Stimulated activated naive CD8-positive, alpha-beta T cell treated with anti-CD3 and anti-CD28 coated beads, Interleukin-15, Interleukin-2, amounts not matched to agents 100 ng/mL and 50 ng/mL, for 24 hours (primary cell): Measurements from ENCODE around the gene MAP3K21.

Experiments used
- H3K27ac Mint-ChIP-seq: one replicate; pipeline ENCODE4 v1.8.0; 2021; ENCODE audit warnings: mild to moderate bottlenecking, mixed read lengths
- H3K27me3 Mint-ChIP-seq: one replicate; pipeline ENCODE4 v1.8.0; 2021; ENCODE audit warnings: mixed read lengths
- H3K36me3 Mint-ChIP-seq: one replicate; pipeline ENCODE4 v1.8.0; 2021; ENCODE audit warnings: low read depth, mixed read lengths
- H3K4me1 Mint-ChIP-seq: one replicate; pipeline ENCODE4 v1.8.0; 2021; ENCODE audit warnings: low read depth, mixed read lengths
- H3K4me3 Mint-ChIP-seq: one replicate; pipeline ENCODE4 v1.8.0; 2021; ENCODE audit warnings: mild to moderate bottlenecking, mixed read lengths
- H3K9me3 Mint-ChIP-seq: one replicate; pipeline ENCODE4 v1.8.0; 2021; ENCODE audit warnings: mixed read lengths

The MAP3K21 gene

GRCh38 chr1:233361876-233362275, 34.4 kb downstream of the MAP3K21 start:
- Mint-ChIP-seq H3K4me3 (no peak overlapping the region), H3K27me3 (peaks cover 4% of the 10 kb centered on the region), H3K4me1 (peaks cover 10% of the 10 kb centered on the region), H3K9me3 (no peaks in the 10 kb centered on the region), H3K27ac (no peak overlapping the region), H3K36me3 (no peaks in the 10 kb centered on the region)

DNA sequence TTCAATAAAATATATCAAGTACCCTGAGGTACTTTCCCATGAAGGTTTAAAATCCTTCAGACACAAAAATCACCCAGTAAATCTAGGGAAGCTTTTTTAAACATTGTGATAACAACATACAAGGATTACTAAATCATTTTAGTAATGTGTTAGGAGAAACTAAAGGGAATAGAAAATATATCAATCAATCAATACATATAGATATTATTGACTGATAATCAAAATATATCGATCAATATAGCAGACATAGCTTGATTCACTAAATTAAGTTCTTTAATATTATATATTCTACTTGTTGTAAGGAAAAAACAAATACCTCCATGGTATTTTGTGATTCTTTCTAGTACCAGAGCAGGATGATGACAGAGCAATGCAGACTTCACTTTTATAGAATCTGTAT, 35.2 kb downstream of the MAP3K21 start:
- Mint-ChIP-seq H3K27me3 (peaks cover 4% of the 10 kb centered on the region), H3K27ac (no peak overlapping the region), H3K4me1 (peaks cover 5% of the 10 kb centered on the region), H3K36me3 (no peaks in the 10 kb centered on the region), H3K9me3 (no peaks in the 10 kb centered on the region), H3K4me3 (no peak overlapping the region)

GRCh38 chr1:233364026-233364425, 36.5 kb downstream of the MAP3K21 start:
- Mint-ChIP-seq H3K36me3 (no peaks in the 10 kb centered on the region), H3K4me3 (no peak overlapping the region)

GRCh38 chr1:233364695-233365539, 37.4 kb downstream of the MAP3K21 start:
- Mint-ChIP-seq H3K4me1 (no peaks in the 10 kb centered on the region), H3K36me3 (no peaks in the 10 kb centered on the region), H3K27ac (no peak overlapping the region), H3K9me3 (no peaks in the 10 kb centered on the region), H3K4me3 (no peak overlapping the region), H3K27me3 (peaks cover 4% of the 10 kb centered on the region)

More at GRCh38 chr1:233364026-233364425, 36.5 kb downstream of the MAP3K21 start:
- H3K27ac Mint-ChIP-seq = no peak overlapping the region
- no peaks in the 10 kb centered on the region for H3K4me1 Mint-ChIP-seq
- H3K27me3 Mint-ChIP-seq = peaks cover 4% of the 10 kb centered on the region
- H3K9me3 Mint-ChIP-seq = no peaks in the 10 kb centered on the region

DNA sequence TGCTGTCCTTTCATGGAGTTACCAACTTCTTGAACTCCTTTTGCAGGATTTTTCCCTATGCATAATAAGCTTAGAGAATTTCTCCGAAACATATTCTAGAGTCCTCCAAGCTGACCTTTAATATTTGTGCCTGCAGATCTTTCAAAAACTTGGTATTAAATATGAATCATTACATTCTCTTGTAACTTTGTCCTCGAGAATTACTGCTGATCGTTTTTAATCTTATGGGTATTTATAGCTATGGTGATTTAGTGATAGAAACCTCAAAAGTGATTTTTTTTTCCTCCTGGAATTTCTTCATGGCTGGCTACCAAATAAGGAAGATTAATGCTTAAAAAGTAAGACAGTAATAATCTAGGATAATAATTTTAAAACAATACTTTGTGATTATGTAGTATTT, 39.1 kb downstream of the MAP3K21 start:
- peaks cover 1% of the 10 kb centered on the region for H3K27me3 Mint-ChIP-seq
- no peaks in the 10 kb centered on the region for H3K9me3 Mint-ChIP-seq
- H3K4me3 Mint-ChIP-seq = no peak overlapping the region
- H3K4me1 Mint-ChIP-seq = no peaks in the 10 kb centered on the region
- H3K27ac Mint-ChIP-seq = no peak overlapping the region
- H3K36me3 Mint-ChIP-seq = no peaks in the 10 kb centered on the region

- no peaks in the 10 kb centered on the region for H3K9me3 Mint-ChIP-seq
- no peak overlapping the region for H3K4me3 Mint-ChIP-seq
- no peaks in the 10 kb centered on the region for H3K36me3 Mint-ChIP-seq
- H3K27me3 Mint-ChIP-seq = no peaks in the 10 kb centered on the region
- no peak overlapping the region for H3K27ac Mint-ChIP-seq
- H3K4me1 Mint-ChIP-seq = no peaks in the 10 kb centered on the region
These were observed 39.7 kb downstream of the MAP3K21 start for GRCh38 chr1:233367057-233367803.

DNA sequence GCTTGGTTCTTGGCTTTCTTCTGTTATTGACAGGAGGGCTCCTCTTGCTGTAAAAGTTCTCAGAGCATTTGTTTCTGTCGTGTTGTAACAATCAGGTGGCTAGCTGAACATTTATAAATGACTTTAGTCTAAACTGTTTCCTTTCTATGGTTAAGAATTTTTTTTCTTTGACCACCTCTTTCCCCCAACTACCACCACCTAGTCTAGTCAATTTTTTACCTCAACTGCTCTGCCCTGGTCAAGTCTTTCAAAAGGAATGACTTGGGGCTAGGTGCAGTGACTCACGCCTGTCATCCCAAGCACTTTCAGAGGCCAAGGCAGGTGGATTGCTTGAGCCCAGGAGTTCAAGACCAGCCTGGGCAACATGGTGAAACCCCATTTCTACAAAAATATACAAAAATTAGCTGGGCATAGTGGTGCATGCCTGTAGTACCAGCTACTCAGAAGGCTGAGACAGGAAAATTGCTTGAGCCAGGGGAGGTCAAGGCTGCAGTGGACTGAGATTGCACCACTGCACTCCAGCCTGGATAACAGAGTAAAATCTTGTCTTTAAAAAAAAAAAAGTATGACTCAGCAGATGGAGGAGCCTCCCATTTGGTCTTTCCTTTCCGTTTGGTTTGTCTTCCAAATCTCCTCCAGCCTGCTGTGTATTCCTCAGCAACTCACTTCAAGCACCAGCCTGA, 40.7 kb downstream of the MAP3K21 start:
- Mint-ChIP-seq H3K27ac (no peak overlapping the region), H3K4me1 (no peaks in the 10 kb centered on the region), H3K4me3 (no peak overlapping the region), H3K27me3 (no peaks in the 10 kb centered on the region), H3K36me3 (no peaks in the 10 kb centered on the region), H3K9me3 (no peaks in the 10 kb centered on the region)

DNA sequence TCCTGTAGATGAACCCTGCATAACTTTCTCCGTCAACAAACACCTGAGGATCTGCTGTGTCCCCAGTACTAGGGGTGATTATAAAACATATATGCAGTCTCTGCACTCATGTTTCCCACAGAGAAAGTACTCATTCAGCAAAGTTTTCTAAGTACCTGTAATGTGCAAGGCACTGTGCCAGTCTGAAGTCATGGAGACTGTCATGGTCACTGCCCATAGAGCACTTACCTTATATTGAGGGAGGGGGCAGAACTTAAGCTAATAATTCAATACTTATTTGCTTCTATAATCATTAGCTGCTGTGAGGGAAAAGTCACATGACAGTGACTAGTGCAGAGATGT, 41.2 kb downstream of the MAP3K21 start:
- Mint-ChIP-seq H3K27me3 (no peaks in the 10 kb centered on the region), H3K4me3 (no peak overlapping the region), H3K9me3 (no peaks in the 10 kb centered on the region), H3K27ac (no peak overlapping the region), H3K36me3 (no peaks in the 10 kb centered on the region), H3K4me1 (no peaks in the 10 kb centered on the region)

- H3K36me3 Mint-ChIP-seq = no peaks in the 10 kb centered on the region
- H3K4me3 Mint-ChIP-seq = no peak overlapping the region
- H3K27me3 Mint-ChIP-seq = no peaks in the 10 kb centered on the region
- no peaks in the 10 kb centered on the region for H3K4me1 Mint-ChIP-seq
- no peaks in the 10 kb centered on the region for H3K9me3 Mint-ChIP-seq
- H3K27ac Mint-ChIP-seq = no peak overlapping the region
These were observed 44.9 kb downstream of the MAP3K21 start for GRCh38 chr1:233372218-233373120.

DNA sequence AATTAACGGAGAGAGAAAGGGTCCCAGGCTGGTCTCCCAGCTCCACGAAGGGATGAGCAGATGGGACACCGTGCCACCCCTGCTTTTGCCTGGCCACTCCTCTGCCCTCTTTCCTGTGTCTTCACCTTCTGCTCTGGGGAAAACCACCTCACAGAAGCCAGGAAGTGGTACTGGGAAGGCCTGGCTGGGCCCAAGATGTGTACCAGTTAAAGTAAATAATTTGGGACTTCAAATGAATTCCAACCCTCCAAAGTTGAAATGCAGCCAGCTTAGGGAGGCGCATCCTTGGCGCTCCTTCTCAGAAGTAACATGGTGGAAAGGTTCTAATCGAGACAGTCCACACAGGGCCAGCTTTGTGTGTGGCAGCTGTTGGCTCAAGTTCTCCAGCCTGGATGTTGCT, 45.7 kb downstream of the MAP3K21 start:
- Mint-ChIP-seq H3K4me3 (no peak overlapping the region), H3K27ac (no peak overlapping the region), H3K36me3 (no peaks in the 10 kb centered on the region), H3K4me1 (no peaks in the 10 kb centered on the region), H3K9me3 (no peaks in the 10 kb centered on the region), H3K27me3 (no peaks in the 10 kb centered on the region)

DNA sequence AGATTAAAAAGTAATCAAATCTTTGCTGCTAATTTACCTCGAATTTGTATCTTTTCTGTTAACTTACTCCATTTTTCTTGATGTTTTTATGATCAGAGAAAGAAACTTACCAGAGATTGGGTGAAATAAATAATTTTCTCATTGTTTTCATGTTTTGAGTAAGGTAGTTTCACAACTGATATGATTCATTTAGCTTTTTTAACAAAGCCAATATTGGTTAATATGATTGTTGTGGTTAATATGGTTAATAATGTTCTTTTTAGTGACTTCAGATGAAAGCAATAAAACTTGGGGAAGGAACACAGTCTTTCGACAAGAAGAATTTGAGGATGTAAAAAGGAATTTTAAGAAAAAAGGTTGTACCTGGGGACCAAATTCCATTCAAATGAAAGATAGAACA, 48.1 kb downstream of the MAP3K21 start:
- no peaks in the 10 kb centered on the region for H3K4me1 Mint-ChIP-seq
- no peak overlapping the region for H3K27ac Mint-ChIP-seq
- no peak overlapping the region for H3K4me3 Mint-ChIP-seq
- no peaks in the 10 kb centered on the region for H3K9me3 Mint-ChIP-seq
- no peaks in the 10 kb centered on the region for H3K27me3 Mint-ChIP-seq
- no peaks in the 10 kb centered on the region for H3K36me3 Mint-ChIP-seq

DNA sequence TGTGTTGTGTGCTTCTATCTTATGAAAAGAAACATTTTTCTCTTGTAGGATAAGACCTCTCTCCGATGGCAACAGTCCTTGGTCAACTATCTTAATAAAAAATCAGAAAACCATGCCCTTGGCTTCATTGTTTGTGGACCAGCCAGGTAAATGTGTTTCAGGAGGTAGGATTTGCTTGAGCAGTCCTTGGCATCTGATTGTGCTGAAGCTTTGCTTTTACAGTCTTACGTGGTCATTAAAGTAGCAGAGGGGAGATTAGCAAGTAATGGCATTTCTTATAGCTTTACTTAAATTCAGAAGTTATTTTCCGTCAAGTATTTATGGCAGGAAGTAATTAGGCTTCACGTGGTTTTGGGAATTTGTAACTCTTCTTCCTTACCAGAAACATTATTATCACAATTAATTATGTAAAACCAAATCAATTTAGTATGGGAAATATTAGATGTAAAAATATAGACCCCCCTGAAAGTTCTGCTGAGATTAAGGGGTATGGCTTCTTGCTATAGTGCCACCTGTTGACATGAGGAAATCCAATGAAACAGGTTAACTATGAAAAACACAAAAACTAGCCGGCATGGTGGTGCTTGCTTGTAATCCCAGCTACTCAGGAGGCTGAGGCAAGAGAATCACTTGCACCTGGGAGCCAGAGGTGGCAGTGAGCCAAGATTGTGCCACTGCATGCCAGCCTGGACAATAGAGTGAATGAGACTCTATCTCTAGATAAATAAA, 49.0 kb downstream of the MAP3K21 start:
- H3K27me3 Mint-ChIP-seq = no peaks in the 10 kb centered on the region
- no peak overlapping the region for H3K27ac Mint-ChIP-seq
- H3K36me3 Mint-ChIP-seq = no peaks in the 10 kb centered on the region
- no peaks in the 10 kb centered on the region for H3K9me3 Mint-ChIP-seq
- H3K4me3 Mint-ChIP-seq = no peak overlapping the region
- H3K4me1 Mint-ChIP-seq = no peaks in the 10 kb centered on the region

DNA sequence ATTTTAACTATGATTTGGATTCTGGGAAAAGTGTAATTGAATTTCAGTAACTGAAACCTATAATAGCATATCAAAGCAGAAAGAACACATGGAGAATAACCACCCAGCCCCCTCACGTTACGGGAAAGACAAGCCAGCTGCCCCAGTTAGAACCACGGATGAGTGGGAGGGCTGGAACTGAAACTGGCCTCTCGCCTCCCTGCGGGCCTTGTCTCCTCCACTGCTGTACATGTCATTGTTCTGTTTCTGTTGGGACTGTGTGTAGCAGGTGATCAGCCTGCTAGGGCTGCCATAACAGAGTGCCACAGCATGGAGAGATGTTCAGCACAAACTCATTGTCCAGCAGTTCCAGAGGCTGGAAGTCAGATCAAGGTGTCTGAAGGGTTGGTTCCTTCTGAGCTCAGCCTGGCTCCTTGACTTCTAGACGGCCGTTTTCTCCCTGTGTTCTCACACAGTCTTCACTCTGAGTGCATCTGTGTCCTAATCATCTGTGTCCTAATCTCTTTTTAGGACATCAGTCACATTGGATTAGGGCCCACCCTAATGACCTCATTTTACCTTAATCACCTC, 52.4 kb downstream of the MAP3K21 start:
- Mint-ChIP-seq H3K4me3 (no peak overlapping the region), H3K9me3 (no peaks in the 10 kb centered on the region), H3K27ac (no peak overlapping the region), H3K4me1 (no peaks in the 10 kb centered on the region), H3K27me3 (no peaks in the 10 kb centered on the region), H3K36me3 (peaks cover 8% of the 10 kb centered on the region)

DNA sequence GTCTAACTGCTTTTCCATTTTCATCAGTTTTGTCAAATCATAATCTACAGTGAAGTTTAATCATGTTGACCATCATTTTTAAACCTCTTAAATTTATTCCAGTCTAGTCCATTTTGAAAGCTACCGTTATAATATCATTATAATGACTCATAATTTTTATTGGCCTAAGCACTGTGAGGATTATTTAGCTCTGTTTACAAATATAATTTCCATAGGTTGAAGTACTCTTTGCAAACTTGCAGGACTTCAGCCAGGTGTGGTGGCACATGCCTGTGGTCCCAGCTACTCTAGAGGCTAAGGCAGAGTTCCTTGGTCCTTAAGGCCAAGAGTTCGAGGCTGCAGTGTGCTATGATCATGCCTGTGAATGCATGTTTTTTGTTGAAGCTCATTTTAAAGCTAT, 54.3 kb downstream of the MAP3K21 start:
- Mint-ChIP-seq H3K9me3 (no peaks in the 10 kb centered on the region), H3K4me3 (no peak overlapping the region), H3K27me3 (no peaks in the 10 kb centered on the region), H3K36me3 (peaks cover 8% of the 10 kb centered on the region), H3K27ac (no peak overlapping the region), H3K4me1 (no peaks in the 10 kb centered on the region)
